Adrenal gland (tissue), 5 donors: ENCODE results near the gene FBXO41.

Experiments used
- POLR2A ChIP-seq, 2 donors: fragments of 450-650 bp; IDR thresholded peaks; one replicate each; pipeline ENCODE4 v1.6.1; 2017; ENCODE audit warnings: antibody characterized with exemption in 2 of 2, mild to moderate bottlenecking in 2 of 2, moderate library complexity in 1 of 2
- TF ChIP-seq, protein P1 (sequence below), 6 experiments: fragments of 450-650 bp in 4 of 6; fragments of 200-600 bp in 2 of 6; sonication (generic) in 1 of 6; IDR thresholded peaks; 1 replicate in 5 of 6; 2 replicates in 1 of 6; pipeline versions ENCODE4 v1.5.1 to v1.8.0; 2016 to 2021; ENCODE audit warnings: antibody characterized with exemption in 6 of 6, mild to moderate bottlenecking in 2 of 6, moderate library complexity in 1 of 6
- donor health status: DM: no; HTN: no; CAD: no.

DNA sequence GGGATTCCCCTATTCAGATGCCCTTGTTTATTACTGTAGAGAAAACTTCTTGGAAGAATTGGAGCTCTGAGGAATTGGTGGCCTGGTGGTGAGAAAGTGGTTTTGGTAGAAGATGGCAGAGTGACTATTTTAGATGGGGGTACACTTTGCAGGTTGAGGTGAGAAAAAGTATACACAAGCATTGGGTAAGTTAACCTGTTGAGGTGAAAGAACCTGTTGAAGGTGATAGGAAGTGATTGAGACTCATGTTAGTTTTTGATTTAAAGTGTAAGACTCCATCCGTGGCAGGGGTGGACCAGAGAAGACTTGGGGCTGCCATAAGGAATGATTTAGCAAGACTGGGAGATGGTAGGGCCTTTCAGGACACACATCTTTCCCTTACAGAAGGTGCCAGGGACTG, 47.1 kb downstream of the FBXO41 start:
- TF ChIP-seq, protein P1, sequence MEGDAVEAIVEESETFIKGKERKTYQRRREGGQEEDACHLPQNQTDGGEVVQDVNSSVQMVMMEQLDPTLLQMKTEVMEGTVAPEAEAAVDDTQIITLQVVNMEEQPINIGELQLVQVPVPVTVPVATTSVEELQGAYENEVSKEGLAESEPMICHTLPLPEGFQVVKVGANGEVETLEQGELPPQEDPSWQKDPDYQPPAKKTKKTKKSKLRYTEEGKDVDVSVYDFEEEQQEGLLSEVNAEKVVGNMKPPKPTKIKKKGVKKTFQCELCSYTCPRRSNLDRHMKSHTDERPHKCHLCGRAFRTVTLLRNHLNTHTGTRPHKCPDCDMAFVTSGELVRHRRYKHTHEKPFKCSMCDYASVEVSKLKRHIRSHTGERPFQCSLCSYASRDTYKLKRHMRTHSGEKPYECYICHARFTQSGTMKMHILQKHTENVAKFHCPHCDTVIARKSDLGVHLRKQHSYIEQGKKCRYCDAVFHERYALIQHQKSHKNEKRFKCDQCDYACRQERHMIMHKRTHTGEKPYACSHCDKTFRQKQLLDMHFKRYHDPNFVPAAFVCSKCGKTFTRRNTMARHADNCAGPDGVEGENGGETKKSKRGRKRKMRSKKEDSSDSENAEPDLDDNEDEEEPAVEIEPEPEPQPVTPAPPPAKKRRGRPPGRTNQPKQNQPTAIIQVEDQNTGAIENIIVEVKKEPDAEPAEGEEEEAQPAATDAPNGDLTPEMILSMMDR (IDR thresholded peaks at IDR 0.05) = no peak
- no peak for TF ChIP-seq POLR2A (IDR thresholded peaks at IDR 0.05)
